ENCODE data around the gene USP17L17. TPM values are rescaled to one million over a fixed set of nuclear protein-coding genes. Genes with fewer than 3 reads are reported as not detected.
"Not testable (repeated sequence)": the region's sequence is repeated elsewhere in the genome, so short reads cannot be mapped to it uniquely, and the experiment has no call there.

The USP17L17 gene, protein sequence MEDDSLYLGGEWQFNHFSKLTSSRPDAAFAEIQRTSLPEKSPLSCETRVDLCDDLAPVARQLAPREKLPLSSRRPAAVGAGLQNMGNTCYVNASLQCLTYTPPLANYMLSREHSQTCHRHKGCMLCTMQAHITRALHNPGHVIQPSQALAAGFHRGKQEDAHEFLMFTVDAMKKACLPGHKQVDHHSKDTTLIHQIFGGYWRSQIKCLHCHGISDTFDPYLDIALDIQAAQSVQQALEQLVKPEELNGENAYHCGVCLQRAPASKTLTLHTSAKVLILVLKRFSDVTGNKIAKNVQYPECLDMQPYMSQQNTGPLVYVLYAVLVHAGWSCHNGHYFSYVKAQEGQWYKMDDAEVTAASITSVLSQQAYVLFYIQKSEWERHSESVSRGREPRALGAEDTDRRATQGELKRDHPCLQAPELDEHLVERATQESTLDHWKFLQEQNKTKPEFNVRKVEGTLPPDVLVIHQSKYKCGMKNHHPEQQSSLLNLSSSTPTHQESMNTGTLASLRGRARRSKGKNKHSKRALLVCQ
- polyA plus RNA-seq (2012; ENCODE audit: missing spikeins): not detected

DNA sequence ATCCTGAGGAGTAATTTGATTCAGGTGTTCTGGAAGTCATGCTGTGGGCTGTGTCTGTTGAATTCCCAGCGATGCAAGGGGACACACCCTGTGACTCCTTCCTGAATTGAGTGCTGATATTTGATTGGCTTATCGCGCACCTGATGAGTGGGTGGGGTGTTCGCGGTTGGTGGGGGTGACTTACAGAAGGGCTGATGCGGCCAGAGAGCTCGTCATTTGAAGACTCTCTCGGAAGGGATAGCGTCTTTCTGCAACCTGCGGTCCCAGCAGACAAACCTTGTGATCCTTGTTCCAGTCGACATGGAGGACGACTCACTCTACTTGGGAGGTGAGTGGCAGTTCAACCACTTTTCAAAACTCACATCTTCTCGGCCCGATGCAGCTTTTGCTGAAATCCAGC is at the start of gene USP17L17:
Gene USP17L17, plus strand, starts transcription at position 301 of the 400 bp plus-strand sequence. Its CDS starts 0 bp downstream, at position 301.
- FAIRE-seq: not testable (repeated sequence)

DNA sequence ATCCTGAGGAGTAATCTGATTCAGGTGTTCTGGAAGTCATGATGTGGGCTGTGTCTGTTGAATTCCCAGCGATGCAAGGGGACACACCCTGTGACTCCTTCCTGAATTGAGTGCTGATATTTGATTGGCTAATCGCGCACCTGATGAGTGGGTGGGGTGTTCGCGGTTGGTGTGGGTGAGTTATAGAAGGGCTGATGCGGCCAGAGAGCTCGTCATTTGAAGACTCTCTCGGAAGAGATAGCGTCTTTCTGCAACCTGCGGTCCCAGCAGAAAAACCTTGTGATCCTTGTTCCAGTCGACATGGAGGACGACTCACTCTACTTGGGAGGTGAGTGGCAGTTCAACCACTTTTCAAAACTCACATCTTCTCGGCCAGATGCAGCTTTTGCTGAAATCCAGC is 33.3 kb upstream of the USP17L17 start, which contains the start of gene USP17L10:
Gene USP17L10, plus strand, starts transcription at position 301 of the 400 bp plus-strand sequence. Its CDS starts 0 bp downstream, at position 301.
- DNase-seq (ENCODE audit: insufficient read length); FAIRE-seq: not testable (repeated sequence)

More for the DNA sequence above, at the start of gene USP17L17:
- not testable (repeated sequence) for DNase-seq (ENCODE audit: insufficient read length)

DNA sequence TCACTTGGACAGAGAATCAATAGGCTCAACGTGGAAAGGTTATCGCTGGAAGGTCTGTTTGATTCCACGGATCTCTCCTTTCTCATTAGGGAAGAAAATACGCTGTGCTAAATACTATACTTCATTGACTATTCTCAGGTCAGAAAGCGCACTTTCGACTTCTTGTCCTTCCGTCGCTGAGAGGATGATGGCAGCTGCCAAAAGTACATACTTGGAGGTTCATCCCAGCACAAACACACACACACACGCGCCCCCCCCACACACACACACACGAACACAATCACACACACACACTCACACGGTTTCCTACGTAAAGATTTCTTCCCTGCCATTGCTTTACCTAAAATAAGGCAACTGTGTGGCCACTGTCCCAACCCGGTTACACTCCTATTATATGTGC is 29.0 kb upstream of the USP17L17 start:
- DNase-seq (ENCODE audit: insufficient read length); FAIRE-seq: not testable (repeated sequence)

DNA sequence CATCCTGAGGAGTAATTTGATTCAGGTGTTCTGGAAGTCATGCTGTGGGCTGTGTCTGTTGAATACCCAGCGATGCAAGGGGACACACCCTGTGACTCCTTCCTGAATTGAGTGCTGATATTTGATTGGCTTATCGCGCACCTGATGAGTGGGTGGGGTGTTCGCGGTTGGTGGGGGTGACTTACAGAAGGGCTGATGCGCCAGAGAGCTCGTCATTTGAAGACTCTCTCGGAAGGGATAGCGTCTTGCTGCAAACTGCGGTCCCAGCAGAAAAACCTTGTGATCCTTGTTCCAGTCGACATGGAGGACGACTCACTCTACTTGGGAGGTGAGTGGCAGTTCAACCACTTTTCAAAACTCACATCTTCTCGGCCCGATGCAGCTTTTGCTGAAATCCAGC is 28.6 kb upstream of the USP17L17 start, which contains the start of gene USP17L11:
Gene USP17L11, plus strand, starts transcription at position 301 of the 400 bp plus-strand sequence. Its CDS starts 0 bp downstream, at position 301.
- not testable (repeated sequence) for FAIRE-seq; DNase-seq (ENCODE audit: insufficient read length)

DNA sequence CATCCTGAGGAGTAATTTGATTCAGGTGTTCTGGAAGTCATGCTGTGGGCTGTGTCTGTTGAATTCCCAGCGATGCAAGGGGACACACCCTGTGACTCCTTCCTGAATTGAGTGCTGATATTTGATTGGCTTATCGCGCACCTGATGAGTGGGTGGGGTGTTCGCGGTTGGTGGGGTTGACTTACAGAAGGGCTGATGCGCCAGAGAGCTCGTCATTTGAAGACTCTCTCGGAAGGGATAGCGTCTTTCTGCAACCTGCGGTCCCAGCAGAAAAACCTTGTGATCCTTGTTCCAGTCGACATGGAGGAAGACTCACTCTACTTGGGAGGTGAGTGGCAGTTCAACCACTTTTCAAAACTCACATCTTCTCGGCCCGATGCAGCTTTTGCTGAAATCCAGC is 23.8 kb upstream of the USP17L17 start, which contains the start of gene USP17L12:
Gene USP17L12, plus strand, starts transcription at position 301 of the 400 bp plus-strand sequence. Its CDS starts 0 bp downstream, at position 301.
- not testable (repeated sequence) for FAIRE-seq; DNase-seq (ENCODE audit: insufficient read length)

DNA sequence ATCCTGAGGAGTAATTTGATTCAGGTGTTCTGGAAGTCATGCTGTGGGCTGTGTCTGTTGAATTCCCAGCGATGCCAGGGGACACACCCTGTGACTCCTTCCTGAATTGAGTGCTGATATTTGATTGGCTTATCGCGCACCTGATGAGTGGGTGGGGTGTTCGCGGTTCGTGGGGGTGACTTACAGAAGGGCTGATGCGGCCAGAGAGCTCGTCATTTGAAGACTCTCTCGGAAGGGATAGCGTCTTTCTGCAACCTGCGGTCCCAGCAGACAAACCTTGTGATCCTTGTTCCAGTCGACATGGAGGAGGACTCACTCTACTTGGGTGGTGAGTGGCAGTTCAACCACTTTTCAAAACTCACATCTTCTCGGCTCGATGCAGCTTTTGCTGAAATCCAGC is 19.1 kb upstream of the USP17L17 start, which contains the start of gene USP17L13:
Gene USP17L13, plus strand, starts transcription at position 301 of the 400 bp plus-strand sequence. Its CDS starts 0 bp downstream, at position 301.
- DNase-seq (ENCODE audit: insufficient read length); FAIRE-seq: not testable (repeated sequence)

DNA sequence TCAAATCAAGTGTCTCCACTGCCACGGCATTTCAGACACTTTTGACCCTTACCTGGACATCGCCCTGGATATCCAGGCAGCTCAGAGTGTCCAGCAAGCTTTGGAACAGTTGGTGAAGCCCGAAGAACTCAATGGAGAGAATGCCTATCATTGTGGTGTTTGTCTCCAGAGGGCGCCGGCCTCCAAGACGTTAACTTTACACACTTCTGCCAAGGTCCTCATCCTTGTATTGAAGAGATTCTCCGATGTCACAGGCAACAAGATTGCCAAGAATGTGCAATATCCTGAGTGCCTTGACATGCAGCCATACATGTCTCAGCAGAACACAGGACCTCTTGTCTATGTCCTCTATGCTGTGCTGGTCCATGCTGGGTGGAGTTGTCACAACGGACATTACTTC is 13.4 kb upstream of the USP17L17 start:
- not testable (repeated sequence) for DNase-seq (ENCODE audit: insufficient read length); FAIRE-seq

DNA sequence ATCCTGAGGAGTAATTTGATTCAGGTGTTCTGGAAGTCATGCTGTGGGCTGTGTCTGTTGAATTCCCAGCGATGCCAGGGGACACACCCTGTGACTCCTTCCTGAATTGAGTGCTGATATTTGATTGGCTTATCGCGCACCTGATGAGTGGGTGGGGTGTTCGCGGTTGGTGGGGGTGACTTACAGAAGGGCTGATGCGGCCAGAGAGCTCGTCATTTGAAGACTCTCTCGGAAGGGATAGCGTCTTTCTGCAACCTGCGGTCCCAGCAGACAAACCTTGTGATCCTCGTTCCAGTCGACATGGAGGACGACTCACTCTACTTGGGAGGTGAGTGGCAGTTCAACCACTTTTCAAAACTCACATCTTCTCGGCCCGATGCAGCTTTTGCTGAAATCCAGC is 9.6 kb upstream of the USP17L17 start, which contains the start of gene USP17L15:
Gene USP17L15, plus strand, starts transcription at position 301 of the 400 bp plus-strand sequence. Its CDS starts 0 bp downstream, at position 301.
- not testable (repeated sequence) for DNase-seq (ENCODE audit: insufficient read length); FAIRE-seq

DNA sequence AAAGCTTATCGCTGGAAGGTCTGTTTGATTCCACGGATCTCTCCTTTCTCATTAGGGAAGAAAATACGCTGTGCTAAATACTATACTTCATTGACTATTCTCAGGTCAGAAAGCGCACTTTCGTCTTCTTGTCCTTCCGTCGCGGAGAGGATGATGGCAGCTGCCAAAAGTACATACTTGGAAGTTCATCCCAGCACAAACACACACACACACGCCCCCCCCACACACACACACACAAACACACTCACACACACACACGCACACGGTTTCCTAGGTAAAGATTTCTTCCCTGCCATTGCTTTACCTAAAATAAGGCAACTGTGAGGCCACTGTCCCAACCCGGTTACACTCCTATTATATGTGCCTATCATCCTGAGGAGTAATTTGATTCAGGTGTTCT is 5.2 kb upstream of the USP17L17 start:
- not testable (repeated sequence) for DNase-seq (ENCODE audit: insufficient read length); FAIRE-seq

DNA sequence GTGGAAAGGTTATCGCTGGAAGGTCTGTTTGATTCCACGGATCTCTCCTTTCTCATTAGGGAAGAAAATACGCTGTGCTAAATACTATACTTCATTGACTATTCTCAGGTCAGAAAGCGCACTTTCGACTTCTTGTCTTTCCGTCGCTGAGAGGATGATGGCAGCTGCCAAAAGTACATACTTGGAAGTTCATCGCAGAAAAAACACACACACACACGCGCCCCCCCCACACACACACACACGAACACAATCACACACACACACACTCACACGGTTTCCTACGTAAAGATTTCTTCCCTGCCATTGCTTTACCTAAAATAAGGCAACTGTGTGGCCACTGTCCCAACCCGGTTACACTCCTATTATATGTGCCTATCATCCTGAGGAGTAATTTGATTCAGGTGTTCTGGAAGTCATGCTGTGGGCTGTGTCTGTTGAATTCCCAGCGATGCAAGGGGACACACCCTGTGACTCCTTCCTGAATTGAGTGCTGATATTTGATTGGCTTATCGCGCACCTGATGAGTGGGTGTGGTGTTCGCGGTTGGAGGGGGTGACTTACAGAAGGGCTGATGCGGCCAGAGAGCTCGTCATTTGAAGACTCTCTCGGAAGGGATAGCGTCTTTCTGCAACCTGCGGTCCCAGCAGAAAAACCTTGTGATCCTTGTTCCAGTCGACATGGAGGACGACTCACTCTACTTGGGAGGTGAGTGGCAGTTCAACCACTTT is 4.4 kb downstream of the USP17L17 start, which contains the start of gene USP17L18:
Gene USP17L18, plus strand, starts transcription at position 678 of the 728 bp plus-strand sequence. Its CDS starts 0 bp downstream, at position 678.
- not testable (repeated sequence) for DNase-seq (ENCODE audit: insufficient read length); FAIRE-seq

DNA sequence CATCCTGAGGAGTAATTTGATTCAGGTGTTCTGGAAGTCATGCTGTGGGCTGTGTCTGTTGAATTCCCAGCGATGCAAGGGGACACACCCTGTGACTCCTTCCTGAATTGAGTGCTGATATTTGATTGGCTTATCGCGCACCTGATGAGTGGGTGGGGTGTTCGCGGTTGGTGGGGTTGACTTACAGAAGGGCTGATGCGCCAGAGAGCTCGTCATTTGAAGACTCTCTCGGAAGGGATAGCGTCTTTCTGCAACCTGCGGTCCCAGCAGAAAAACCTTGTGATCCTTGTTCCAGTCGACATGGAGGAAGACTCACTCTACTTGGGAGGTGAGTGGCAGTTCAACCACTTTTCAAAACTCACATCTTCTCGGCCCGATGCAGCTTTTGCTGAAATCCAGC is 9.4 kb downstream of the USP17L17 start, which contains the start of gene USP17L19:
Gene USP17L19, plus strand, starts transcription at position 301 of the 400 bp plus-strand sequence. Its CDS starts 0 bp downstream, at position 301.
- DNase-seq (ENCODE audit: insufficient read length); FAIRE-seq: not testable (repeated sequence)

DNA sequence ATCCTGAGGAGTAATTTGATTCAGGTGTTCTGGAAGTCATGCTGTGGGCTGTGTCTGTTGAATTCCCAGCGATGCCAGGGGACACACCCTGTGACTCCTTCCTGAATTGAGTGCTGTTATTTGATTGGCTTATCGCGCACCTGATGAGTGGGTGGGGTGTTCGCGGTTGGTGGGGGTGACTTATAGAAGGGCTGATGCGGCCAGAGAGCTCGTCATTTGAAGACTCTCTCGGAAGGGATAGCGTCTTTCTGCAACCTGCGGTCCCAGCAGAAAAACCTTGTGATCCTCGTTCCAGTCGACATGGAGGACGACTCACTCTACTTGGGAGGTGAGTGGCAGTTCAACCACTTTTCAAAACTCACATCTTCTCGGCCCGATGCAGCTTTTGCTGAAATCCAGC is 14.1 kb downstream of the USP17L17 start, which contains the start of gene USP17L20:
Gene USP17L20, plus strand, starts transcription at position 301 of the 400 bp plus-strand sequence. Its CDS starts 0 bp downstream, at position 301.
- not testable (repeated sequence) for DNase-seq (ENCODE audit: insufficient read length); FAIRE-seq

DNA sequence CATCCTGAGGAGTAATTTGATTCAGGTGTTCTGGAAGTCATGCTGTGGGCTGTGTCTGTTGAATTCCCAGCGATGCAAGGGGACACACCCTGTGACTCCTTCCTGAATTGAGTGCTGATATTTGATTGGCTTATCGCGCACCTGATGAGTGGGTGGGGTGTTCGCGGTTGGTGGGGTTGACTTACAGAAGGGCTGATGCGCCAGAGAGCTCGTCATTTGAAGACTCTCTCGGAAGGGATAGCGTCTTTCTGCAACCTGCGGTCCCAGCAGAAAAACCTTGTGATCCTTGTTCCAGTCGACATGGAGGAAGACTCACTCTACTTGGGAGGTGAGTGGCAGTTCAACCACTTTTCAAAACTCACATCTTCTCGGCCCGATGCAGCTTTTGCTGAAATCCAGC is 18.9 kb downstream of the USP17L17 start, which contains the start of gene USP17L21:
Gene USP17L21, plus strand, starts transcription at position 301 of the 400 bp plus-strand sequence. Its CDS starts 0 bp downstream, at position 301.
- DNase-seq (ENCODE audit: insufficient read length); FAIRE-seq: not testable (repeated sequence)

DNA sequence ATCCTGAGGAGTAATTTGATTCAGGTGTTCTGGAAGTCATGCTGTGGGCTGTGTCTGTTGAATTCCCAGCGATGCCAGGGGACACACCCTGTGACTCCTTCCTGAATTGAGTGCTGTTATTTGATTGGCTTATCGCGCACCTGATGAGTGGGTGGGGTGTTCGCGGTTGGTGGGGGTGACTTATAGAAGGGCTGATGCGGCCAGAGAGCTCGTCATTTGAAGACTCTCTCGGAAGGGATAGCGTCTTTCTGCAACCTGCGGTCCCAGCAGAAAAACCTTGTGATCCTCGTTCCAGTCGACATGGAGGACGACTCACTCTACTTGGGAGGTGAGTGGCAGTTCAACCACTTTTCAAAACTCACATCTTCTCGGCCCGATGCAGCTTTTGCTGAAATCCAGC is 23.6 kb downstream of the USP17L17 start, which contains the start of gene USP17L22:
Gene USP17L22, plus strand, starts transcription at position 301 of the 400 bp plus-strand sequence. Its CDS starts 0 bp downstream, at position 301.
- not testable (repeated sequence) for DNase-seq (ENCODE audit: insufficient read length); FAIRE-seq

DNA sequence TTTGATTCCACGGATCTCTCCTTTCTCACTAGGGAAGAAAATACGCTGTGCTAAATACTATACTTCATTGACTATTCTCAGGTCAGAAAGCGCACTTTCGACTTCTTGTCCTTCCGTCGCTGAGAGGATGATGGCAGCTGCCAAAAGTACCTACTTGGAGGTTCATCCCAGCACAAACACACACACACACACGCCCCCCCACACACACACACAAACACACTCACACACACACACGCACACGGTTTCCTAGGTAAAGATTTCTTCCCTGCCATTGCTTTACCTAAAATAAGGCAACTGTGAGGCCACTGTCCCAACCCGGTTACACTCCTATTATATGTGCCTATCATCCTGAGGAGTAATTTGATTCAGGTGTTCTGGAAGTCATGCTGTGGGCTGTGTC is 28.0 kb downstream of the USP17L17 start:
- DNase-seq (ENCODE audit: insufficient read length); FAIRE-seq: not testable (repeated sequence)

All from GM12892 (cell line).